GM19025 (cell line): ENCODE data around the gene FGF8.

ENCODE experiments used
- ATAC-seq: cut with Tn5 transposase; IDR thresholded peaks from one replicate; pipeline ENCODE4 v1.9.1; 2021; ENCODE audit warnings: mild to moderate bottlenecking, low read depth, moderate library complexity; ENCODE audit not compliant: unreplicated experiment

The FGF8 gene

GRCh38 chr10:101782811-101783735 lies 7.2 kb upstream of the FGF8 start, which contains the start of gene NPM3:
Gene NPM3, minus strand, starts transcription at chr10:101783446. Its CDS starts 56 bp downstream, at chr10:101783390.
- no peak for ATAC-seq

- ATAC-seq: no peak
These were observed 6.3 kb upstream of the FGF8 start for GRCh38 chr10:101781984-101782810.

GRCh38 chr10:101781655-101781983 lies 5.7 kb upstream of the FGF8 start:
- ATAC-seq: no peak

GRCh38 chr10:101780818-101781654 lies 5.1 kb upstream of the FGF8 start:
- no peak for ATAC-seq

GRCh38 chr10:101780187-101780817 lies 4.4 kb upstream of the FGF8 start:
- ATAC-seq: no peak

- no peak for ATAC-seq
These were observed 3.8 kb upstream of the FGF8 start for GRCh38 chr10:101779544-101780186.

GRCh38 chr10:101778781-101779543 lies 3.0 kb upstream of the FGF8 start:
- no peak for ATAC-seq

GRCh38 chr10:101778151-101778780 lies 2.4 kb upstream of the FGF8 start:
- no peak for ATAC-seq

- no peak for ATAC-seq
These were observed 1.8 kb upstream of the FGF8 start for GRCh38 chr10:101777619-101778145.

- no peak for ATAC-seq
These were observed 375 bp upstream of the FGF8 start for GRCh38 chr10:101776161-101776817.

GRCh38 chr10:101774589-101775272 lies 1.2 kb downstream of the FGF8 start:
- no peak for ATAC-seq

GRCh38 chr10:101773923-101774588 lies 1.9 kb downstream of the FGF8 start:
- ATAC-seq: no peak

- ATAC-seq: no peak
These were observed 2.8 kb downstream of the FGF8 start for GRCh38 chr10:101772895-101773761.

- no peak for ATAC-seq
These were observed 3.7 kb downstream of the FGF8 start for GRCh38 chr10:101772017-101772894.

- no peak for ATAC-seq
These were observed 4.5 kb downstream of the FGF8 start for GRCh38 chr10:101771380-101771779.
